HG03469 (cell line): ENCODE results near the gene MYH9.

Experiments
- ATAC-seq: cut with Tn5 transposase; IDR thresholded peaks from one replicate; pipeline ENCODE4 v1.9.1; 2021; ENCODE audit warnings: mild to moderate bottlenecking, moderate library complexity, moderate number of reproducible peaks; ENCODE audit not compliant: unreplicated experiment

Gene MYH9

GRCh38 chr22:36333644-36334043 is 54.1 kb downstream of the MYH9 start:
- no peak for ATAC-seq

DNA sequence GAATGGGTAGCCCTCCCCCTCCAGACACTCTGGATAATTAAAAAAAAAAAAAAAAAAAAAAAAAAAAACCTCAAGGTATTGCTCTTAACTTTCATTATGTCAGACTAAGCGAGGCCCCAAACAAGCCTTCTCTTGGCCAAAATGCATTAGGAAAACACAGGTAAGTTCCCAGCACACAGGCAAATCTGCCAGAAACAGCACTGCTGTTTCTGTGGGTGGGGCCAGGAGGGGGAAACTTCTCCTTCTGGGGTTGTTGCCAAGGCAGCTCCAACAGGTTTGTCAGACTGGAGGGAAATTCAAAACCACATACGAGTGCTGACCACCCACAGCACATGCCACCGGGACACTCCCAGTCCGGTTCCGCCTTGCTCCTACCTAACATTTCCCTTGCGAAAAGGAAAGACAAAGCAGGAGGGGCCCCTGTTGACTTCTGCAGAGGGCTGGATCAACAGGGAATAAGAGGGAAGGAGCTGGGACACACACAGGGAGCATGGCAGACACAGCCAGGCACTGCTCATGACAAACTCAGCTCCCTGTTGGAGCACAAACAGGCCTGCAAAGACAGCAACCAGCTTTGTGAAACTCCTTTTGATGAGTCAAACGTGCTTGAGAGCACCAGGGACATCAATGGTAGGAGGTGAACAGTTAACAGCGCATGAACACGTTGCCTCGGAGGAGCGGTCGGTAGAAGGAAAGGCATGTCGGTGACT is 55.0 kb downstream of the MYH9 start:
- no peak for ATAC-seq

GRCh38 chr22:36331912-36332622 is 55.7 kb downstream of the MYH9 start:
- ATAC-seq: no peak

GRCh38 chr22:36331306-36331911 is 56.4 kb downstream of the MYH9 start:
- ATAC-seq: no peak

- no peak for ATAC-seq
Measured at GRCh38 chr22:36330655-36331305, 57.0 kb downstream of the MYH9 start.

DNA sequence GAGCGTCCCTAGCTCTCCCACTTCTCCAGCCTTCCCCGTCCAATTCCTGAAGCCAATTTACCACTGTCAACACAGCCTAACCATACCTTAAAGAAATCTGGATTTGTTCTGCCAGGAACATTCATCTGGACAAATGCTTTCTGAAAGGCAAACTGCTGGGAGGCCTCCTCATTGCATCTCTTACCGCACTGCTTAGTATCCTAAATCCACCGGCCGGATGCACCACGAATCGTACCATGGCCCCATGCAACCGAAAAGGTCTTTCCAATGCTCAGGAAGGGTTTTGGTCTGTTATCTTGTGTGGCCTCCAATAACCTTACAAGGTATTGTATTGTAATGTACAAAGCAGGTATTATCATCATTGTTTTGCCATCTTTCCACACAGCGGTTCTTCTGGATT is 57.6 kb downstream of the MYH9 start:
- no peak for ATAC-seq

DNA sequence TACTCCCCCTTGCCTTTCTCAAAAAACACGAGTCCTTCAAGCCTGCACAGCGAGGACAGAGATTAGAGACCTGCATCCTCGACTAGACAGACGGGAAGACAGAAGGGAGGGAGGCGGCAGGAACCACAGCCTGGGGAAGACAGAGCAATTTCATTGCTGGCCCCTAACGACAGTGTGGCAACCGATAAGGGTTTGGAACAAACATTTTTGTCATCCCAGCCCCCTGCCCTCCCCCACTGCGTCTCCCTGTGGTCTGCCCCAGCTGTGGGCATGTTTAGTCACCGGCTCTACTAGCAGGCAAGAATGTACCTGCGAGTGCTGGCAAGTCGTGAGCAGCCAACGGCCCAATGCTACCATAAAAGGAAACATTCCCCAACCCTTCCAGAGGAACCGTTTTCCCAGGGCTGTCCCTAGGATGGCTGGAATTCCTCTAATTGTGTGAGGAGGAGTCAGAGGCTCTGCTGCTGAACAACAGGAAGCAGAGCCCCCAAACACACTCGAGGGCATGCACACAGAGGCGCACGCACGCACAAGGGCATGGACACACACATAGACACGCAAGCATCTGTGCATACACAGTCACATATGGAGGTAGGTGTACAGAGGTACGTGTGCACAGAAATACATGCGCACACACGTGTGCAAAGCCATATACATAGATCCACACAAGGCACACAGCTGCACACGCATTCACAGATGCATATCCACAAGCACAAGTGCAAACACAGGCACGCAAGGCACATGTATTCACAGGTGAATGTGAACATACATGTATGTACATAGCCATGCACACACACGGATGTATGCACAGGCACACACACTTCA is 58.3 kb downstream of the MYH9 start:
- ATAC-seq: no peak

- ATAC-seq: no peak
Measured at GRCh38 chr22:36328635-36329253, 59.0 kb downstream of the MYH9 start.

DNA sequence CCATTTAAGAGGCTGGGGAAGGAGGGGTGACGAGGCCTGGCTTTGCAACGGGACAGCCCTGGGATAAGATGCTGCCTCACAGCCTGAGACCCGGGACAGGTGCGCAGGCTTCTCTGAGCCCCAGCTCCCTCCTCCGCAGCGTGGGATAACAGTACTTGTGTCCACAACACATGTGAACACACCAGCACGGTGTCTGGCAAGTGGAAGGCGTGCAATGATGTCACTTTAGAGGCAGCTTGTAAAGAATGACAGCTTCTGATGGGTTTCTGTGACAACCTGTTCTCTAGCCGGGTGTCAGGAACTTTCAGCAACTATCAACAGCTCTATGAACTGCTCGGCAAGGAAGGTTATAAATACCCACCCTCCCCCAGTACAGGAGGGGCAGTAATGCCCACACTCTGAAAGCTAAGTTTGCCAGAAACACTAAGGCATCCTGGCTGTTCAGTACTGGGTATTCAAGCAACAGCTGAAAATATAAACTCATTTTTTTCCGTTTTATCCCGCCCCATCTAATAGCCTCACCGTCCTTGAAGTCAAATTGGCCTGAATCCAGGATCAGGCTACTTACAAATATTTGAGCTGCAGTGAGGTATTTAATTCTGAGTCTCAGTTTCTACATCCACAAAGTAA is 59.7 kb downstream of the MYH9 start:
- ATAC-seq: no peak

DNA sequence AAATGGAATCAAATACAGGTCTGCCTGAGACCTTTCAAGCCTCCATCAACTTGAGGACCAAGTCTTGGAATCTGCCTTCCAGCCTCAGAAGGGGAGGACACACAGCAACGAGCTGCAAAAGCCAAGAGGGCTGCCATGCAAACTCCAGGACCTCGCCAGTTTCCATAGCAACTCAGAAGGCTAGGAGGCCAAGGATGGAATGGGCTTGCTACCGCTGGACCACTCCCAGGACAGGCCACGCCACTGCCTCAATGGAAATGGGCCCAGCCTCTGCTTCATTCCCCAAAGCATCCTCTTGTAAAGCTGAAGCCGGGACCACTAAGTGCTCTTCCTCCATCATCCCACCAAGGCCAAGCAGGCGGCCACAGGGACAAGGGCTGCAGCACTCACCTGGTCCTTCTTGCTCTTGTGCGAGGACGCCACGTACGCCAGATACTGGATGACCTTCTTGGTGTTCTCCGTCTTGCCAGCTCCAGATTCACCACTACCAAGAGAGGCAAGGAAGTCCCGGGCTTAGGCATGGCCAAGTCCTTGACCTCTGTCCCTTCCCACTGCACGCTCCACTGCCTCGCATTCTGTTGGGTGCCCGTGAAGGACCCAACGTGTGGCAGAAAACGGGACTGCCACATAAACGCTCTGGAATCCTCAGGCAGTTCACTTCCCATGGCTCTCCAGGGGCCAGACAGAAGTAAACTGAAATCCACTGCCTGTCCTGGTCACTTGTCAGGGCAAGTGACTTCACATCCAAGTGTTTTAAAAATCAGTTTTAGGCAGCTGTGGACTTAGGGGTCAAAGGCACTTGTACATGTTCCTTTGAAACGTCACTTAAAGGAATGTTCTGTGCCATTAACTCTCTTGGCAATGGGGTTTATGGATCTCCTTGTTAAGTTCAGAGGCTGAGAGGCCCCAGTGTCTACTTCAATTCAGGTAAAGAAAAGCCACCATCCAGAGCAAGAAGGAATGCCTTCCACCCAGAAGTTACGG is 61.3 kb downstream of the MYH9 start:
- no peak for ATAC-seq

GRCh38 chr22:36325154-36326031 is 62.4 kb downstream of the MYH9 start:
- ATAC-seq: no peak

DNA sequence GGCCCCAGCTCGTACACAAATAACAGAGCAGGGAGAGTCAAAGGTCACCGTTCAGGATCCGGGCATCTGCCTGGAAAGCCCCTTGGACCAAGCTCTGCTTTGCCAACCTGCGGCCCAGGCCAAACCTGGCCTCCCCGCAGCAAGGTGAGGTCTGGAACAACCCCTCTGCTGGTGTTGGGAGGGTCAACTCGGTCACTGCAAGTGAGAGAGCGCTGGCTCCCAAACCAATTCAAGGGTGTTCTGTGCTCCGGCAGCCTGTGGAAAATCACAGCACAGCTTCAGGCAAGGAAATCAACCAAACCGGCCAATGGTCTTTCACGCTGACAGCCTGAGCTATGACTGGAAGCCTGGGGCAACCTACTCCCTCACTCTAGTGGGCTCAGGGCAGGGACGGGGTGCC is 63.4 kb downstream of the MYH9 start:
- ATAC-seq: no peak

- no peak for ATAC-seq
Measured at GRCh38 chr22:36323855-36324331, 63.9 kb downstream of the MYH9 start.

DNA sequence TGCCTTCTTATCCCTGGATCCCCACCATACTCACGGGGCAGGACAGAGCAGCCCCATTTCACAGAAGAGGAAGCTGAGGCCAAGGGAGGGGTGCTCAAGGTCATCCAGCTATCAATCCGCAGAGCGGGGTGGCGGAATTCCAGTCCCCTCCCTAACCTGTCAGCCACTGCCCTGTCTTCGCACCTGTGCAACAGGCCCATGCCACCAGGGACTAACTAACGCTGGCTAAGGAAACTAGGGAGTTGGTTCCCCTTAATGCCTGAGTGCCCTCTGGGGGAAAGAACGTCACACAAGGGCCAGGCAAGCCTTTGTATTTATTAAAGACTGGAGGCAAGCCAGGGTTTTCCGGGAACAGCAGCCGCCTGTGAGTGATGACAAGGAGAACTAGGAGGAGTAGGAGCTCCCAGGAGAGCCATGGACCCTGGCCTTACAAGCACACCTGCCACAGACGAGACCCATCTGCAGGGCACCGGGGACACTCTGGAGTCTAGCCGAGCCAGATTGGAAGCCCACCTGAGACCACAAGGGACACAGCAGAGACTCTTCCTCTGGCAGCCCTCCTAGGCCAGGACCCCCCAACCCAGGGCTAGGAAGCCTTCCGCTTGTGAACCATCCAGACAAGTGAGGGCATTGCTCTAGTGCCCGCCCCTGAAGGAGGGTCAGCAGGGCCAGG is 64.4 kb downstream of the MYH9 start:
- no peak for ATAC-seq

DNA sequence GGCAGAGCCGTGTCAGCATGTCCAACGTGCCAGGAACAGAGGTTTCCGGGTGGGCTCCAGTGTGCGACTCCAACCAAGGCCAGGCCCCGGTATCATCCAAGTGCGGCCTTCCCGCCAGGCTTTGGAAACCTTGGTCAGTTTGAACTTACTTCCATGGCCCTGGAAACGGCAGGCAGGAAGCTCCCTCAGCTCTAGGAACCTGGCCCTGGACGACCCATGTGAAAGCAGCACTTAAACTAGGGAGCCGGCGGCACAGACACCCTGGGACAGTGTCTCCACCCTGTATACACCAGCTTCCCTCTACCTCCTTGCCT is 65.2 kb downstream of the MYH9 start:
- no peak for ATAC-seq

DNA sequence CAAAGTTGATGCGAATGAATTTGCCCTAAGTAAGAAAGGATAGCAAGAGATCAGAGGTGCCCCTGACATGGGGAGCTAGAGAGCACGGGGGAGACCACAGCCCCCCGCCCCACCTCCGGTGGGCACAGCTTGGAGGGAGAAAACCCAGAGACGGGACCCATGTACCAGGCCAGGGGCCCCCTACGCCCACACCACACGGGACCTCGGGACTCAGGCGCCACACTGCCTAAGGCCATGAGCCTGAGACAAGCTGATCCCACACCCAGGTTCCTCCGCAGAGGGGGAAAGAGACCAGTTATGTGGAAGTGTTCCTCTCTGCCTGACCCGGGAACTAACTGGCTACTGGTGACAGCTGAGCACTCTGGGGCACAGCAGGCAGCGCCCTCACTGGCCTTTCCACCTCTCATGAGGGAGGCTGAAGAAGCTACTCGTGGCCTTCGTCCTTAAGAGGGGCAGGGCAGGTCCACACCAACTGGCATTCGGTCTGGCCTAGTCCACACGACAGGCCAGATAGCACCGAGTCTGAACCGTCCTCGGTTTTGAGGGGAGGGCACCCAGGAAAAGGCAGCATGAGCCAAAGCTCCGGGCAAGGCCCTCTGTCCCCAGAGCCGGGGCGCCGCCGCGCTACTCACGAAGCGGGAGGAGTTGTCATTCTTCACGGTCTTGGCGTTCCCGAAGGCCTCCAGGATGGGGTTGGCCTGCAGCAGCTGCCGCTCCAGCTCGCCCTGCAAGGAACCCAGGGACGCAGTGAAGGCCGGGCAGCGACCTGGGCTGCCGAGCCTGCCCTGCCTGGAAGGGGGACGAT is 65.8 kb downstream of the MYH9 start:
- no peak for ATAC-seq
